Thoracic aorta (tissue), 2 donors: ENCODE measurements around the gene ZNF322. TPM values are rescaled to one million over a fixed set of nuclear protein-coding genes. Genes with fewer than 3 reads are reported as not detected.

Source experiments
- ATAC-seq: fragments of 150-250 bp; one replicate; pipeline ENCODE4 v1.8.0; 2017; ENCODE audit warnings: low read depth; ENCODE audit not compliant: insufficient number of reproducible peaks, low FRiP score
- DNase-seq: peaks from one replicate; pipeline ENCODE4 v3.0.0-alpha.2; 2020; ENCODE audit warnings: low spot score
- H3K27ac ChIP-seq, 2 donors: fragments of 200-600 bp; sonication (generic); 1 replicate in 1 of 2; 2 replicates in 1 of 2; pipeline ENCODE4 v1.5.1; 2016; ENCODE audit warnings: mild to moderate bottlenecking in 2 of 2, moderate library complexity in 2 of 2
- H3K27me3 ChIP-seq: fragments of 200-600 bp; sonication (generic); replicated peaks from 2 replicates; pipeline ENCODE4 v1.6.0; 2016; ENCODE audit warnings: mild to moderate bottlenecking; ENCODE audit not compliant: insufficient read depth
- H3K36me3 ChIP-seq: fragments of 200-600 bp; sonication (generic); one replicate; pipeline ENCODE4 v1.5.1; 2016
- H3K4me1 ChIP-seq, 2 donors: fragments of 200-600 bp; sonication (generic); 1 replicate in 1 of 2; 2 replicates in 1 of 2; pipeline versions ENCODE4 v1.5.1 to v1.6.0; 2016; ENCODE audit warnings: low read depth in 2 of 2, mild to moderate bottlenecking in 1 of 2; ENCODE audit not compliant: control insufficient read depth in 1 of 2
- H3K4me3 ChIP-seq: fragments of 200-600 bp; sonication (generic); 2 replicates; pipeline ENCODE4 v1.5.1; 2016; ENCODE audit warnings: mild to moderate bottlenecking
- H3K9me3 ChIP-seq: fragments of 200-600 bp; sonication (generic); 2 replicates; pipeline ENCODE4 v1.5.1; 2016
- total RNA-seq, 2 donors: library from RNA; depleted of rRNA; stranded (reverse); fragments of >200 nt; gene quantifications; one replicate each; pipeline versions ENCODE4 v1.1.0 to v1.2.3, GENCODE V29; 2016
- TF ChIP-seq, protein P1 (sequence below): fragments of 200-600 bp; sonication (generic); IDR thresholded peaks from one replicate; pipeline ENCODE4 v1.5.1; 2019; ENCODE audit warnings: antibody characterized with exemption

Gene ZNF322
- total RNA-seq, 2 donors from 2014 or later = 18.1 to 18.6 TPM

DNA sequence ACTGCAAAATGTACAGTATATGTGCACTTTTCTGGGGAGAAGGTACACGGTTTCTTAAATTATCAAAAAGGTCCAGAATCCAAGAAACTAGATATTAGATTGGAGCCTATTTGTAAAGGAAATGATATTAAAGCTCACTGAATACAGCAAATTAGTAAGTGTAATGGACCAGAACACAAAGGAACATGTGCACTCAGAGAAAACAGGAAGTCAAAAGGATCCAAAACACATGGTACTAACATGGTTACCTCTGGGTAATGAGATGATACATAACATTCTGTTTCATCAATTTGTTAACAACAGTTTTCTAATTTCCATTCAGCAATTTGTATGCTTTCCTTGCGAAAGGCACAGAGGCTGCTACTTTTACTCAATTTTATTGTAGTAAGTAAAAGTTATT lies 18.7 kb downstream of the ZNF322 start:
- H3K27me3 ChIP-seq = no peaks in the 10 kb centered on the region
- H3K4me3 ChIP-seq = no peak overlapping the region
- DNase-seq (no peak), ATAC-seq (no peak)
- TF ChIP-seq, protein P1, sequence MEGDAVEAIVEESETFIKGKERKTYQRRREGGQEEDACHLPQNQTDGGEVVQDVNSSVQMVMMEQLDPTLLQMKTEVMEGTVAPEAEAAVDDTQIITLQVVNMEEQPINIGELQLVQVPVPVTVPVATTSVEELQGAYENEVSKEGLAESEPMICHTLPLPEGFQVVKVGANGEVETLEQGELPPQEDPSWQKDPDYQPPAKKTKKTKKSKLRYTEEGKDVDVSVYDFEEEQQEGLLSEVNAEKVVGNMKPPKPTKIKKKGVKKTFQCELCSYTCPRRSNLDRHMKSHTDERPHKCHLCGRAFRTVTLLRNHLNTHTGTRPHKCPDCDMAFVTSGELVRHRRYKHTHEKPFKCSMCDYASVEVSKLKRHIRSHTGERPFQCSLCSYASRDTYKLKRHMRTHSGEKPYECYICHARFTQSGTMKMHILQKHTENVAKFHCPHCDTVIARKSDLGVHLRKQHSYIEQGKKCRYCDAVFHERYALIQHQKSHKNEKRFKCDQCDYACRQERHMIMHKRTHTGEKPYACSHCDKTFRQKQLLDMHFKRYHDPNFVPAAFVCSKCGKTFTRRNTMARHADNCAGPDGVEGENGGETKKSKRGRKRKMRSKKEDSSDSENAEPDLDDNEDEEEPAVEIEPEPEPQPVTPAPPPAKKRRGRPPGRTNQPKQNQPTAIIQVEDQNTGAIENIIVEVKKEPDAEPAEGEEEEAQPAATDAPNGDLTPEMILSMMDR = no peak
- H3K27ac ChIP-seq = no peak overlapping the region
- H3K36me3 ChIP-seq = peaks cover 42% of the 10 kb centered on the region
- H3K9me3 ChIP-seq = peaks cover 15% of the 10 kb centered on the region
- no peaks in the 10 kb centered on the region for H3K4me1 ChIP-seq

DNA sequence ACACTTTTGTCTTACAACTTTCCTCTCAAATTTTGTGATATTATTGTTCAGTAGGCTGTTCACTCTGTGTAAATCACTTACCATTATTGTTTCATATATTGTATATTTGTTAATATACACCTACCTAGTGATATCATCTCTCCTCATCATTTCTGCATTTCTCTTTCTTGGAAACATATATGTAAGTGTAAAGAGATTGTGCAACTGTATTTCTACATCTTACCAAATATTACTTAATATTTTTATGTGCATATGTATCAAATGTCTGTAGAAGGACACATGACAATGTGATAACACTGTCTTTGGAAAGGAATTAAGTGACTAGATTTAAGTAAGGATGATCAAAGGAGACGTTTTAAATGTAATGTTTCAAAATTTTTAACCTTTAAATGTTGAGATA lies 30.2 kb downstream of the ZNF322 start:
- H3K4me1 ChIP-seq = no peaks in the 10 kb centered on the region
- no peak overlapping the region for H3K27ac ChIP-seq
- no peaks in the 10 kb centered on the region for H3K36me3 ChIP-seq
- TF ChIP-seq, protein P1 = no peak
- H3K9me3 ChIP-seq = peaks cover 6% of the 10 kb centered on the region
- no peak overlapping the region for H3K4me3 ChIP-seq
- ATAC-seq (no peak), DNase-seq (no peak)
- H3K27me3 ChIP-seq = no peaks in the 10 kb centered on the region

DNA sequence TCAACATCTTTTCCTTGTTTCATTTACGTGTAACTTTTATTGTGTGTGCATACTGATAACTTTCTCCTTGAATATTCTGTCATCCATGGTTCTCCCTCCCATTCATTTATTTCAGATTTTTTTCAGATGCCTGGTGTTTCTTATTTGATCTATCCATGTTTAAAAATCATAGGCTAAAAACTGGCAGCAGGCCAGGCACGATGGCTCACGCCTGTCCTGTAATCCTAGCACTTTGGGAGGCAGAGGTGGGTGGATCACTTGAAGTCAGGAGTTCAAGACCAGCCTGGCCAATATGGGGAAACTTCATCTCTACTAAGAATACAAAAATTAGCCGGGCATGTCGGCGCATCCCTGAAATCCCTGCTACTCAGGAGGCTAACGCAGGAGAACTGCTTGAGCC lies 31.7 kb downstream of the ZNF322 start:
- Histone ChIP-seq H3K4me1 (no peaks in the 10 kb centered on the region), H3K27ac (no peak overlapping the region), H3K36me3 (no peaks in the 10 kb centered on the region), H3K4me3 (no peak overlapping the region), H3K9me3 (peaks cover 7% of the 10 kb centered on the region), H3K27me3 (no peaks in the 10 kb centered on the region)
- ATAC-seq = no peak
- TF ChIP-seq, protein P1 = no peak
- DNase-seq = no peak

DNA sequence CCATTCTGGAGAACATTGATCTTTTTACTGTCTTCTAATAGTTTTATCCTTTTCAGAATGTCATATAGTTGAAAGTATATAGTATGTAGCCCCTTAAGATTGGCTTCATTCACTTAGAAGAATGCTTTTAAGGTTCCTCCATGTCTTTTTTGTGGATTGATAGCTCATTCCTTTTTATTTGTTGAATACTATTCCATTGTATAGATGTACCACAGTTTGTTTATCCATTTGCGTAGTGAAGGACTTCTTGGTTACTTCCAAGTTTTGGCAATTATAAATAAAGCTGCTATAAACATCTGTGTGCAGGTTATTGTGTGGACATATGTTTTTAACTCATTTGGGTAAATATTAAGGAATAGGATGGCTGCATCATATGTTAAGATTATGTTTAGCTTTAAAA lies 35.0 kb downstream of the ZNF322 start:
- H3K27me3 ChIP-seq = no peaks in the 10 kb centered on the region
- ATAC-seq (no peak), DNase-seq (no peak)
- TF ChIP-seq, protein P1 = no peak
- H3K9me3 ChIP-seq = peaks cover 7% of the 10 kb centered on the region
- H3K4me1 ChIP-seq = no peaks in the 10 kb centered on the region
- no peak overlapping the region for H3K4me3 ChIP-seq
- no peaks in the 10 kb centered on the region for H3K36me3 ChIP-seq
- H3K27ac ChIP-seq = no peak overlapping the region

DNA sequence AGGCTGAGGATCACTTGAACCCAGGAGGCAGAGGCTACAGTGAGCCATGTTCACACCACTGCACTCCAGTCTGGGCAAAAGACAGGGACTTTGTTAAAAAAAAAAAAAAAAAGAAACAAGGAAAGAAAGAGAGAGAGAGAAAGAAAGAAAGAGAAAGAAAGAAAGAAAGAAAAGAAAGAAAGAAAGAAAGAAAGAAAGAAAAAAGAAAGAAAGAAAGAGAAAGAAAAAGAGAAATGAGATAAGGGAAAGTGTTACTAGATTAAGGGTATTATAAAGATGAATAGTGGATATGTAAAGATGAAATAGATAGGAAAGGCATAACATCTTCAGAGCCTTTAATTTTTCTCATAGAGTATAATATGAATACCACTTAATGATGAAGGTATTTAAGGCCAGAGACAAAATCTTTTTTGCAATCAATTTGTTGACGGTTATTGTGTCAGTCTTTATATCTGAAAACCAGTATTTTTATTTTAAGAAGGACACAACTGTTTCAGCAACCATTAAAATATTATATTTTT lies 36.1 kb downstream of the ZNF322 start:
- Histone ChIP-seq H3K27me3 (no peaks in the 10 kb centered on the region), H3K4me3 (no peak overlapping the region), H3K9me3 (peaks cover 7% of the 10 kb centered on the region), H3K27ac (no peak overlapping the region), H3K4me1 (no peaks in the 10 kb centered on the region), H3K36me3 (no peaks in the 10 kb centered on the region)
- no peak for ATAC-seq
- TF ChIP-seq, protein P1 = no peak
- DNase-seq = no peak
